BE2C (cell line): ENCODE data around the gene PSMD3.
"Not testable (repeated sequence)": the region's sequence is repeated elsewhere in the genome, so short reads cannot be mapped to it uniquely, and the experiment has no call there.

Source experiments
- DNase-seq: peaks from one replicate; pipeline ENCODE4 v3.0.0-alpha.2; 2020
- H3K27me3 ChIP-seq: fragments of 250-450 bp; sonication (Bioruptor Pico); 2 replicates; pipeline ENCODE4 v1.5.1; 2020; ENCODE audit warnings: mild to moderate bottlenecking
- H3K36me3 ChIP-seq: fragments of 250-450 bp; sonication (Bioruptor Pico); 2 replicates; pipeline ENCODE4 v1.5.1; 2020; ENCODE audit warnings: mild to moderate bottlenecking
- H3K4me1 ChIP-seq: fragments of 250-450 bp; sonication (Bioruptor Pico); 2 replicates; pipeline ENCODE4 v1.5.1; 2020
- H3K4me3 ChIP-seq: 2 replicates; pipeline ENCODE4 v1.5.1; 2011; ENCODE audit warnings: low read depth, low read length
- H3K9me3 ChIP-seq: fragments of 250-450 bp; sonication (Bioruptor Pico); 2 replicates; pipeline ENCODE4 v1.5.1; 2020
- TF ChIP-seq, protein P1 (sequence below): IDR thresholded peaks from 2 replicates; pipeline ENCODE4 v1.5.1; 2012; ENCODE audit warnings: mild to moderate bottlenecking, low read depth, low read length

PSMD3 gene

GRCh38 chr17:40005520-40005919 is 24.9 kb downstream of the PSMD3 start:
- no peak overlapping the region for H3K4me3 ChIP-seq
- TF ChIP-seq, protein P1, sequence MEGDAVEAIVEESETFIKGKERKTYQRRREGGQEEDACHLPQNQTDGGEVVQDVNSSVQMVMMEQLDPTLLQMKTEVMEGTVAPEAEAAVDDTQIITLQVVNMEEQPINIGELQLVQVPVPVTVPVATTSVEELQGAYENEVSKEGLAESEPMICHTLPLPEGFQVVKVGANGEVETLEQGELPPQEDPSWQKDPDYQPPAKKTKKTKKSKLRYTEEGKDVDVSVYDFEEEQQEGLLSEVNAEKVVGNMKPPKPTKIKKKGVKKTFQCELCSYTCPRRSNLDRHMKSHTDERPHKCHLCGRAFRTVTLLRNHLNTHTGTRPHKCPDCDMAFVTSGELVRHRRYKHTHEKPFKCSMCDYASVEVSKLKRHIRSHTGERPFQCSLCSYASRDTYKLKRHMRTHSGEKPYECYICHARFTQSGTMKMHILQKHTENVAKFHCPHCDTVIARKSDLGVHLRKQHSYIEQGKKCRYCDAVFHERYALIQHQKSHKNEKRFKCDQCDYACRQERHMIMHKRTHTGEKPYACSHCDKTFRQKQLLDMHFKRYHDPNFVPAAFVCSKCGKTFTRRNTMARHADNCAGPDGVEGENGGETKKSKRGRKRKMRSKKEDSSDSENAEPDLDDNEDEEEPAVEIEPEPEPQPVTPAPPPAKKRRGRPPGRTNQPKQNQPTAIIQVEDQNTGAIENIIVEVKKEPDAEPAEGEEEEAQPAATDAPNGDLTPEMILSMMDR: no peak

DNA sequence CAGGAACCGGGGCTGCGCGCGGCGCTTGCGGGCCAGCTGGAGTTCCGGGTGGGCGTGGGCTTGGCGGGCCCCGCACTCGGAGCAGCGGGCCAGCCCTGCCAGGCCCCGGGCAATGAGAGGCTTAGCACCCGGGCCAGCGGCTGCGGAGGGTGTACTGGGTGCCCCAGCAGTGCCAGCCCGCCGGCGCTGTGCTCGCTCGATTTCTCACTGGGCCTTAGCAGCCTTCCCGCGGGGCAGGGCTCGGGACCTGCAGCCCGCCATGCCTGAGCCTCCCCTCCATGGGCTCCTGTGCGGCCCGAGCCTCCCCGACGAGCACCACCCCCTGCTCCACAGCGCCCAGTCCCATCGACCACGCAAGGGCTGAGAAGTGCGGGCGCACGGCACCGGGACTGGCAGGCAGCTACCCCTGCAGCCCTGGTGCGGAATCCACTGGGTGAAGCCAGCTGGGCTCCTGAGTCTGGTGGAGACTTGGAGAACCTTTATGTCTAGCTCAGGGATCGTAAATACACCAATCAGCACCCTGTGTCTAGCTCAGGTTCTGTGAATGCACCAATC is 30.4 kb downstream of the PSMD3 start:
- H3K36me3 ChIP-seq, H3K9me3 ChIP-seq, H3K4me3 ChIP-seq, H3K27me3 ChIP-seq, DNase-seq, H3K4me1 ChIP-seq: not testable (repeated sequence)

More at GRCh38 chr17:40005520-40005919, 24.9 kb downstream of the PSMD3 start:
- no peaks in the 10 kb centered on the region for H3K36me3 ChIP-seq
- H3K27me3 ChIP-seq: no peaks in the 10 kb centered on the region
- H3K4me1 ChIP-seq: no peaks in the 10 kb centered on the region
- H3K9me3 ChIP-seq: no peaks in the 10 kb centered on the region
- no peak for DNase-seq

- not testable (repeated sequence) for H3K36me3 ChIP-seq, H3K27me3 ChIP-seq, H3K4me3 ChIP-seq, H3K4me1 ChIP-seq, DNase-seq, H3K9me3 ChIP-seq
Measured at GRCh38 chr17:40012017-40012647, 31.5 kb downstream of the PSMD3 start.

DNA sequence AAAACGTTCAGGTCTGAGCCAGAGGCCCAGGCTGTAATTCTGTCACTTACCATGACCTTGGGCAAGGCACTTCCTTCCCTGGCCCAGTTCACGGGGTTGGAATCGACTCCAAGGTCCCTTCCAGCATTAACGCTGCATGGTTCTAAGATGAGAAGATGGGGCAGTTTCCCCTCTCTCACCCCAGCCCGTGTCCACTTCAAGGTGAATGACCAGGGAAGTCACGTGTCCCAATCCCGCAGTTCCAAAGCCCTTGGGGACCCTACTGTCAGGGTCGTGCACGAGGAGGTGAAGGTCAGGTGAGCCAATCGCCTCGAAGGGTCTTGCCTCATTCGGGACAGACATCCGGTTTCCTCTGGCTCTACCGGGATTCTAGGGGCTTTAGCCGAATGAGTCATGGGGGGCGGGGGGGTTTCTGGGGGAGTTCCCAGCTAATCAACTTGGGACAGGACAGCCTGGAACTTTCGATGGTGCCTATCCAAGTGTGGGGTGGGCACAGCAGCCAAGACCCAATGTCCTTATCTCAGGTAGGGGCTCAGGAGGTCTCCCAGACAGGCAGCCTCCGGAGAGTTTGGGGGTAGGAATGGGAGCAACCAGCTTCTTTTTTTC is 33.9 kb downstream of the PSMD3 start:
- DNase-seq: no peak
- H3K4me1 ChIP-seq: no peaks in the 10 kb centered on the region
- no peaks in the 10 kb centered on the region for H3K27me3 ChIP-seq
- no peaks in the 10 kb centered on the region for H3K9me3 ChIP-seq
- TF ChIP-seq, protein P1: no peak
- peaks cover 8% of the 10 kb centered on the region; the same call in 1 of the 2 replicates for H3K36me3 ChIP-seq
- no peak overlapping the region for H3K4me3 ChIP-seq

- DNase-seq: no peak
- peaks cover 15% of the 10 kb centered on the region; the same call in 1 of the 2 replicates for H3K36me3 ChIP-seq
- TF ChIP-seq, protein P1: no peak
- H3K9me3 ChIP-seq: no peaks in the 10 kb centered on the region
- H3K4me3 ChIP-seq: no peak within 1 kb of the TSS
- H3K27me3 ChIP-seq: no peaks in the 10 kb centered on the region
- H3K4me1 ChIP-seq: no peaks in the 10 kb centered on the region
Measured at GRCh38 chr17:40015005-40015997, 34.7 kb downstream of the PSMD3 start, which contains the start of gene CSF3. TSS of gene CSF3 (plus strand) at chr17:40015440. CDS start at chr17:40015475, 35 bp downstream.

GRCh38 chr17:40015998-40016985 is 35.7 kb downstream of the PSMD3 start:
- no peaks in the 10 kb centered on the region for H3K9me3 ChIP-seq
- TF ChIP-seq, protein P1: no peak
- no peaks in the 10 kb centered on the region for H3K27me3 ChIP-seq
- DNase-seq: no peak
- no peak overlapping the region for H3K4me3 ChIP-seq
- peaks cover 18% of the 10 kb centered on the region for H3K36me3 ChIP-seq
- H3K4me1 ChIP-seq: no peaks in the 10 kb centered on the region
